GM23338 (cell line): ENCODE measurements around the gene KIF19. TPM values are rescaled to one million over a fixed set of nuclear protein-coding genes. Genes with fewer than 3 reads are reported as not detected.

Source experiments
- ATAC-seq: fragments of 200-7000 bp; cut with Tn5 transposase; 3 replicates; pipeline ENCODE4 v1.9.1; 2020
- DNase-seq: peaks from one replicate; pipeline ENCODE4 v3.0.0-alpha.2; 2015; ENCODE audit warnings: low spot score
- H2AFZ ChIP-seq: fragments of 200-600 bp; sonication (generic); 2 replicates; pipeline ENCODE4 v1.8.0; 2016; ENCODE audit warnings: antibody characterized with exemption, mild to moderate bottlenecking, moderate library complexity
- H3F3A ChIP-seq: fragments of 200-600 bp; sonication (generic); replicated peaks from 2 replicates; pipeline ENCODE4 v1.8.0; 2017; ENCODE audit warnings: antibody characterized with exemption, mixed run types, low read depth
- H3K27ac ChIP-seq: fragments of 200-600 bp; sonication (generic); 2 replicates; pipeline ENCODE4 v1.6.1; 2016; ENCODE audit warnings: low read depth
- H3K27me3 ChIP-seq: fragments of 200-600 bp; sonication (generic); 2 replicates; pipeline ENCODE4 v1.8.0; 2016; ENCODE audit warnings: mild to moderate bottlenecking, mixed run types, moderate library complexity; ENCODE audit not compliant: insufficient read depth
- H3K36me3 ChIP-seq: fragments of 200-600 bp; sonication (generic); 2 replicates; pipeline ENCODE4 v1.8.0; 2016; ENCODE audit warnings: mild to moderate bottlenecking; ENCODE audit not compliant: insufficient read depth
- H3K4me1 ChIP-seq: fragments of 200-600 bp; sonication (generic); 2 replicates; pipeline ENCODE4 v1.8.0; 2016; ENCODE audit warnings: mild to moderate bottlenecking, moderate library complexity; ENCODE audit not compliant: insufficient read depth
- H3K4me2 ChIP-seq: fragments of 200-600 bp; sonication (generic); 2 replicates; pipeline ENCODE4 v1.7.1; 2017; ENCODE audit warnings: mixed run types
- H3K4me3 ChIP-seq: fragments of 200-600 bp; sonication (generic); 2 replicates; pipeline ENCODE4 v1.6.1; 2016; ENCODE audit warnings: mixed run types
- H3K79me2 ChIP-seq: fragments of 200-600 bp; sonication (generic); replicated peaks from 2 replicates; pipeline ENCODE4 v1.8.0; 2017; ENCODE audit warnings: mild to moderate bottlenecking; ENCODE audit not compliant: insufficient read depth
- H3K9me2 ChIP-seq: fragments of 200-600 bp; sonication (generic); 2 replicates; pipeline ENCODE4 v1.8.0; 2017; ENCODE audit not compliant: insufficient read depth
- H4K20me1 ChIP-seq: fragments of 200-600 bp; sonication (generic); replicated peaks from 2 replicates; pipeline ENCODE4 v1.8.0; 2017; ENCODE audit warnings: mild to moderate bottlenecking; ENCODE audit not compliant: insufficient read depth
- H3K27ac Mint-ChIP-seq: 2 replicates; pipeline ENCODE4 v1.8.0; 2020; ENCODE audit warnings: inconsistent platforms, mild to moderate bottlenecking, moderate library complexity, mixed read lengths
- H3K27me3 Mint-ChIP-seq: 3 replicates; pipeline ENCODE4 v1.8.0; 2022; ENCODE audit warnings: low read depth, mild to moderate bottlenecking, moderate library complexity, mixed read lengths, inconsistent platforms; ENCODE audit not compliant: insufficient read depth, poor library complexity
- H3K36me3 Mint-ChIP-seq: 3 replicates; pipeline ENCODE4 v1.8.0; 2021; ENCODE audit warnings: low read depth, mild to moderate bottlenecking, inconsistent platforms, moderate library complexity, mixed read lengths
- H3K4me1 Mint-ChIP-seq: 3 replicates; pipeline ENCODE4 v1.8.0; 2020; ENCODE audit warnings: mild to moderate bottlenecking, inconsistent platforms, mixed read lengths
- H3K4me3 Mint-ChIP-seq: 3 replicates; pipeline ENCODE4 v1.8.0; 2021; ENCODE audit warnings: moderate library complexity, mild to moderate bottlenecking, inconsistent platforms, mixed read lengths
- H3K9me3 Mint-ChIP-seq: 3 replicates; pipeline ENCODE4 v1.8.0; 2020; ENCODE audit warnings: moderate library complexity, mild to moderate bottlenecking, inconsistent platforms, mixed read lengths
- CREB1 ChIP-seq: fragments of 250-450 bp; sonication (Bioruptor Pico); IDR thresholded peaks from 2 replicates; pipeline ENCODE4 v1.5.0; 2020; ENCODE audit warnings: low read depth, mild to moderate bottlenecking, moderate library complexity
- EZH2 ChIP-seq: fragments of 200-600 bp; sonication (generic); IDR thresholded peaks from one replicate; pipeline ENCODE4 v1.8.0; 2017; ENCODE audit warnings: antibody characterized with exemption, mild to moderate bottlenecking, low read depth; ENCODE audit not compliant: unreplicated experiment
- EZH2phosphoT487 ChIP-seq: fragments of 200-600 bp; sonication (generic); IDR thresholded peaks from one replicate; pipeline ENCODE4 v1.8.1; 2018; ENCODE audit warnings: antibody characterized with exemption; ENCODE audit not compliant: unreplicated experiment
- JUNB ChIP-seq: IDR thresholded peaks from one replicate; pipeline ENCODE4 v1.6.1; 2016; ENCODE audit warnings: antibody characterized with exemption; ENCODE audit not compliant: unreplicated experiment
- NANOG ChIP-seq: IDR thresholded peaks from 2 replicates; pipeline ENCODE4 v1.6.1; 2016; ENCODE audit warnings: antibody characterized with exemption, borderline replicate concordance
- POLR2AphosphoS5 ChIP-seq: IDR thresholded peaks from 2 replicates; pipeline ENCODE4 v1.6.1; 2016; ENCODE audit warnings: antibody characterized with exemption, low read depth
- STAT1 ChIP-seq: IDR thresholded peaks from one replicate; pipeline ENCODE4 v1.6.1; 2016; ENCODE audit warnings: antibody characterized with exemption; ENCODE audit not compliant: unreplicated experiment
- ZNF114 ChIP-seq: fragments of 250-450 bp; sonication (Bioruptor Pico); IDR thresholded peaks from 2 replicates; pipeline ENCODE4 v1.5.0; 2020; ENCODE audit warnings: mild to moderate bottlenecking, moderate library complexity
- ZNF331 ChIP-seq: fragments of 250-450 bp; sonication (Bioruptor Pico); IDR thresholded peaks from 2 replicates; pipeline ENCODE4 v1.5.0; 2020; ENCODE audit warnings: low read depth, mild to moderate bottlenecking, moderate library complexity
- polyA plus RNA-seq: library from polyadenylated mRNA; unstranded; fragments of >200 nt; fragmentation: Nextera tagmentation; extraction: Ambion mirVana; gene quantifications from 2 replicates; pipeline ENCODE4 v1.2.1, GENCODE V29; 2016
- total RNA-seq: library from RNA; depleted of rRNA; stranded (reverse); fragments of >200 nt; shearing (Covaris generic); gene quantifications from 2 replicates; pipeline ENCODE4 v1.2.3, GENCODE V29; 2014
- TF ChIP-seq, protein P1 (sequence below): fragments of 250-450 bp; sonication (Bioruptor Pico); IDR thresholded peaks from 2 replicates; pipeline ENCODE4 v1.5.0; 2020; ENCODE audit warnings: mild to moderate bottlenecking, moderate library complexity
- TF ChIP-seq, protein P2 (sequence below), 2 experiments: fragments of 200-600 bp in 1 of 2; sonication (generic) in 1 of 2; conservative IDR thresholded peaks; 2 replicates each; pipeline versions ENCODE4 v1.5.1 to v1.6.1; 2016 to 2017; ENCODE audit warnings: antibody characterized with exemption in 2 of 2, low read depth in 2 of 2, mild to moderate bottlenecking in 2 of 2, moderate library complexity in 1 of 2
- TF ChIP-seq, protein P3 (sequence below): IDR thresholded peaks from 2 replicates; pipeline ENCODE4 v1.6.1; 2016; ENCODE audit warnings: antibody characterized with exemption
- TF ChIP-seq, protein P4 (sequence below): IDR thresholded peaks from one replicate; pipeline ENCODE4 v1.6.1; 2018; ENCODE audit warnings: antibody characterized with exemption; ENCODE audit not compliant: unreplicated experiment

The KIF19 gene
- total and polyA plus RNA-seq, 2 experiments from 2014 or later = 0.35 to 0.36 TPM

DNA sequence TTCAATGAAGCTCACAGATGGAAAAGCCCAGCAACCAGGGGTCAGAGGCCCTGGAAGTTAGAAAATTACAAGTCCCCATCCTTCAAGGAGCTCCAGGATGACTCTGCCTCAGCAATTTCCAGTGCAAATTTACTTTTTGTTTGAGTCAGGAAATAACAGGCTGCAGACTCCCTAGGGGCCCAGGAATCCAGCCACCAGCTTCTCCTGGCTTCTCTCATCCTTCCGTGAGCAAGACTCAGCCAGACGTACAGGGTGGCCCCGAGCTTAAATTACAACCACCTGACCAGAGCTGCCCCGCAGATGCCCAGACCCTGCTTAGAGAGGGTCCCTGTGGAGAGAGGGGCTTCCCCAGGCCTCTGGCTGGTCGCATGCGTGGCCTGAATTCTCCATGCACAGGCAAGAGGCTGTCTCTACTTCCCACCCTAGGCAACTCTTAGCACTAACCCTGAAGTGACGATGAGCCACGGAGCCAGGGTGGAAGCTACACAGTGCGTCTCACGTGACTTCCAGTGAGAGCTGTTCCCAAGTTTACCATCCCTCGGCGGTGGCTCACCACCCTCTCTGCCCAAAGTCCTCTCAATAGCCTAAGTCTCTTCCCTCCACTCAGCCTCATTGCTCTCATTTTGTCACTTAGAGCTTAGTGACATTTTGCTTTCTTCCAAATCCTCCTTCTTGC lies 68.4 kb downstream of the KIF19 start:
- H3K79me2 ChIP-seq = no peaks in the 10 kb centered on the region
- H3K27ac ChIP-seq = no peak overlapping the region
- Mint-ChIP-seq H3K27ac (peak overlapping the region; percentile 26; the same call in 1 of the 2 replicates), H3K27me3 (peaks cover 10% of the 10 kb centered on the region), H3K36me3 (no peaks in the 10 kb centered on the region), H3K4me1 (peaks cover 19% of the 10 kb centered on the region; the same call in 2 of the 3 replicates), H3K9me3 (peaks cover 4% of the 10 kb centered on the region; the same call in 2 of the 3 replicates), H3K4me3 (no peak overlapping the region; the same call in 2 of the 3 replicates)
- ATAC-seq (no peak), DNase-seq (no peak)
- TF ChIP-seq, protein P1, sequence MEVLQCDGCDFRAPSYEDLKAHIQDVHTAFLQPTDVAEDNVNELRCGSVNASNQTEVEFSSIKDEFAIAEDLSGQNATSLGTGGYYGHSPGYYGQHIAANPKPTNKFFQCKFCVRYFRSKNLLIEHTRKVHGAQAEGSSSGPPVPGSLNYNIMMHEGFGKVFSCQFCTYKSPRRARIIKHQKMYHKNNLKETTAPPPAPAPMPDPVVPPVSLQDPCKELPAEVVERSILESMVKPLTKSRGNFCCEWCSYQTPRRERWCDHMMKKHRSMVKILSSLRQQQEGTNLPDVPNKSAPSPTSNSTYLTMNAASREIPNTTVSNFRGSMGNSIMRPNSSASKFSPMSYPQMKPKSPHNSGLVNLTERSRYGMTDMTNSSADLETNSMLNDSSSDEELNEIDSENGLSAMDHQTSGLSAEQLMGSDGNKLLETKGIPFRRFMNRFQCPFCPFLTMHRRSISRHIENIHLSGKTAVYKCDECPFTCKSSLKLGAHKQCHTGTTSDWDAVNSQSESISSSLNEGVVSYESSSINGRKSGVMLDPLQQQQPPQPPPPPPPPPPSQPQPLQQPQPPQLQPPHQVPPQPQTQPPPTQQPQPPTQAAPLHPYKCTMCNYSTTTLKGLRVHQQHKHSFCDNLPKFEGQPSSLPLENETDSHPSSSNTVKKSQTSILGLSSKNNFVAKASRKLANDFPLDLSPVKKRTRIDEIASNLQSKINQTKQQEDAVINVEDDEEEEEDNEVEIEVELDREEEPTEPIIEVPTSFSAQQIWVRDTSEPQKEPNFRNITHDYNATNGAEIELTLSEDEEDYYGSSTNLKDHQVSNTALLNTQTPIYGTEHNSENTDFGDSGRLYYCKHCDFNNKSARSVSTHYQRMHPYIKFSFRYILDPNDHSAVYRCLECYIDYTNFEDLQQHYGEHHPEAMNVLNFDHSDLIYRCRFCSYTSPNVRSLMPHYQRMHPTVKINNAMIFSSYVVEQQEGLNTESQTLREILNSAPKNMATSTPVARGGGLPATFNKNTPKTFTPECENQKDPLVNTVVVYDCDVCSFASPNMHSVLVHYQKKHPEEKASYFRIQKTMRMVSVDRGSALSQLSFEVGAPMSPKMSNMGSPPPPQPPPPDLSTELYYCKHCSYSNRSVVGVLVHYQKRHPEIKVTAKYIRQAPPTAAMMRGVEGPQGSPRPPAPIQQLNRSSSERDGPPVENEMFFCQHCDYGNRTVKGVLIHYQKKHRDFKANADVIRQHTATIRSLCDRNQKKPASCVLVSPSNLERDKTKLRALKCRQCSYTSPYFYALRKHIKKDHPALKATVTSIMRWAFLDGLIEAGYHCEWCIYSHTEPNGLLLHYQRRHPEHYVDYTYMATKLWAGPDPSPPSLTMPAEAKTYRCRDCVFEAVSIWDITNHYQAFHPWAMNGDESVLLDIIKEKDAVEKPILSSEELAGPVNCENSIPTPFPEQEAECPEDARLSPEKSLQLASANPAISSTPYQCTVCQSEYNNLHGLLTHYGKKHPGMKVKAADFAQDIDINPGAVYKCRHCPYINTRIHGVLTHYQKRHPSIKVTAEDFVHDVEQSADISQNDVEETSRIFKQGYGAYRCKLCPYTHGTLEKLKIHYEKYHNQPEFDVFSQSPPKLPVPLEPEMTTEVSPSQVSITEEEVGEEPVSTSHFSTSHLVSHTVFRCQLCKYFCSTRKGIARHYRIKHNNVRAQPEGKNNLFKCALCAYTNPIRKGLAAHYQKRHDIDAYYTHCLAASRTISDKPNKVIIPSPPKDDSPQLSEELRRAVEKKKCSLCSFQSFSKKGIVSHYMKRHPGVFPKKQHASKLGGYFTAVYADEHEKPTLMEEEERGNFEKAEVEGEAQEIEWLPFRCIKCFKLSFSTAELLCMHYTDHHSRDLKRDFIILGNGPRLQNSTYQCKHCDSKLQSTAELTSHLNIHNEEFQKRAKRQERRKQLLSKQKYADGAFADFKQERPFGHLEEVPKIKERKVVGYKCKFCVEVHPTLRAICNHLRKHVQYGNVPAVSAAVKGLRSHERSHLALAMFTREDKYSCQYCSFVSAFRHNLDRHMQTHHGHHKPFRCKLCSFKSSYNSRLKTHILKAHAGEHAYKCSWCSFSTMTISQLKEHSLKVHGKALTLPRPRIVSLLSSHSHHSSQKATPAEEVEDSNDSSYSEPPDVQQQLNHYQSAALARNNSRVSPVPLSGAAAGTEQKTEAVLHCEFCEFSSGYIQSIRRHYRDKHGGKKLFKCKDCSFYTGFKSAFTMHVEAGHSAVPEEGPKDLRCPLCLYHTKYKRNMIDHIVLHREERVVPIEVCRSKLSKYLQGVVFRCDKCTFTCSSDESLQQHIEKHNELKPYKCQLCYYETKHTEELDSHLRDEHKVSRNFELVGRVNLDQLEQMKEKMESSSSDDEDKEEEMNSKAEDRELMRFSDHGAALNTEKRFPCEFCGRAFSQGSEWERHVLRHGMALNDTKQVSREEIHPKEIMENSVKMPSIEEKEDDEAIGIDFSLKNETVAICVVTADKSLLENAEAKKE = no peak
- TF ChIP-seq, protein P2, sequence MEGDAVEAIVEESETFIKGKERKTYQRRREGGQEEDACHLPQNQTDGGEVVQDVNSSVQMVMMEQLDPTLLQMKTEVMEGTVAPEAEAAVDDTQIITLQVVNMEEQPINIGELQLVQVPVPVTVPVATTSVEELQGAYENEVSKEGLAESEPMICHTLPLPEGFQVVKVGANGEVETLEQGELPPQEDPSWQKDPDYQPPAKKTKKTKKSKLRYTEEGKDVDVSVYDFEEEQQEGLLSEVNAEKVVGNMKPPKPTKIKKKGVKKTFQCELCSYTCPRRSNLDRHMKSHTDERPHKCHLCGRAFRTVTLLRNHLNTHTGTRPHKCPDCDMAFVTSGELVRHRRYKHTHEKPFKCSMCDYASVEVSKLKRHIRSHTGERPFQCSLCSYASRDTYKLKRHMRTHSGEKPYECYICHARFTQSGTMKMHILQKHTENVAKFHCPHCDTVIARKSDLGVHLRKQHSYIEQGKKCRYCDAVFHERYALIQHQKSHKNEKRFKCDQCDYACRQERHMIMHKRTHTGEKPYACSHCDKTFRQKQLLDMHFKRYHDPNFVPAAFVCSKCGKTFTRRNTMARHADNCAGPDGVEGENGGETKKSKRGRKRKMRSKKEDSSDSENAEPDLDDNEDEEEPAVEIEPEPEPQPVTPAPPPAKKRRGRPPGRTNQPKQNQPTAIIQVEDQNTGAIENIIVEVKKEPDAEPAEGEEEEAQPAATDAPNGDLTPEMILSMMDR (conservative IDR thresholded peaks at IDR 0.05; ENCODE audit: low read depth in 2 of 2) = no peak
- TF ChIP-seq ZNF331 (CRISPR knock-in tag) (no peak), NANOG (no peak), POLR2AphosphoS5 (no peak), EZH2 (no peak), EZH2phosphoT487 (no peak), STAT1 (no peak), CREB1 (CRISPR knock-in tag) (no peak), JUNB (no peak), ZNF114 (no peak)
- TF ChIP-seq, protein P3, sequence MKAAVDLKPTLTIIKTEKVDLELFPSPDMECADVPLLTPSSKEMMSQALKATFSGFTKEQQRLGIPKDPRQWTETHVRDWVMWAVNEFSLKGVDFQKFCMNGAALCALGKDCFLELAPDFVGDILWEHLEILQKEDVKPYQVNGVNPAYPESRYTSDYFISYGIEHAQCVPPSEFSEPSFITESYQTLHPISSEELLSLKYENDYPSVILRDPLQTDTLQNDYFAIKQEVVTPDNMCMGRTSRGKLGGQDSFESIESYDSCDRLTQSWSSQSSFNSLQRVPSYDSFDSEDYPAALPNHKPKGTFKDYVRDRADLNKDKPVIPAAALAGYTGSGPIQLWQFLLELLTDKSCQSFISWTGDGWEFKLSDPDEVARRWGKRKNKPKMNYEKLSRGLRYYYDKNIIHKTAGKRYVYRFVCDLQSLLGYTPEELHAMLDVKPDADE = no peak
- TF ChIP-seq, protein P4, sequence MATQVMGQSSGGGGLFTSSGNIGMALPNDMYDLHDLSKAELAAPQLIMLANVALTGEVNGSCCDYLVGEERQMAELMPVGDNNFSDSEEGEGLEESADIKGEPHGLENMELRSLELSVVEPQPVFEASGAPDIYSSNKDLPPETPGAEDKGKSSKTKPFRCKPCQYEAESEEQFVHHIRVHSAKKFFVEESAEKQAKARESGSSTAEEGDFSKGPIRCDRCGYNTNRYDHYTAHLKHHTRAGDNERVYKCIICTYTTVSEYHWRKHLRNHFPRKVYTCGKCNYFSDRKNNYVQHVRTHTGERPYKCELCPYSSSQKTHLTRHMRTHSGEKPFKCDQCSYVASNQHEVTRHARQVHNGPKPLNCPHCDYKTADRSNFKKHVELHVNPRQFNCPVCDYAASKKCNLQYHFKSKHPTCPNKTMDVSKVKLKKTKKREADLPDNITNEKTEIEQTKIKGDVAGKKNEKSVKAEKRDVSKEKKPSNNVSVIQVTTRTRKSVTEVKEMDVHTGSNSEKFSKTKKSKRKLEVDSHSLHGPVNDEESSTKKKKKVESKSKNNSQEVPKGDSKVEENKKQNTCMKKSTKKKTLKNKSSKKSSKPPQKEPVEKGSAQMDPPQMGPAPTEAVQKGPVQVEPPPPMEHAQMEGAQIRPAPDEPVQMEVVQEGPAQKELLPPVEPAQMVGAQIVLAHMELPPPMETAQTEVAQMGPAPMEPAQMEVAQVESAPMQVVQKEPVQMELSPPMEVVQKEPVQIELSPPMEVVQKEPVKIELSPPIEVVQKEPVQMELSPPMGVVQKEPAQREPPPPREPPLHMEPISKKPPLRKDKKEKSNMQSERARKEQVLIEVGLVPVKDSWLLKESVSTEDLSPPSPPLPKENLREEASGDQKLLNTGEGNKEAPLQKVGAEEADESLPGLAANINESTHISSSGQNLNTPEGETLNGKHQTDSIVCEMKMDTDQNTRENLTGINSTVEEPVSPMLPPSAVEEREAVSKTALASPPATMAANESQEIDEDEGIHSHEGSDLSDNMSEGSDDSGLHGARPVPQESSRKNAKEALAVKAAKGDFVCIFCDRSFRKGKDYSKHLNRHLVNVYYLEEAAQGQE = no peak
- no peak overlapping the region; the same call in 1 of the 2 replicates for H2AFZ ChIP-seq
- no peaks in the 10 kb centered on the region for H4K20me1 ChIP-seq
- H3F3A ChIP-seq = no peaks in the 10 kb centered on the region
- H3K4me2 ChIP-seq = no peak overlapping the region
- no peaks in the 10 kb centered on the region for H3K36me3 ChIP-seq
- H3K27me3 ChIP-seq = no peaks in the 10 kb centered on the region
- no peak overlapping the region for H3K4me3 ChIP-seq
- H3K4me1 ChIP-seq = no peaks in the 10 kb centered on the region; the same call in 1 of the 2 replicates
- no peaks in the 10 kb centered on the region for H3K9me2 ChIP-seq
